ENCODE measurements around the gene GCLC. TPM values are rescaled to one million over a fixed set of nuclear protein-coding genes. Genes with fewer than 3 reads are reported as not detected.

GCLC gene
- total and polyA plus RNA-seq, 2 experiments from 2014 or later: 16.9 to 40.3 TPM

DNA sequence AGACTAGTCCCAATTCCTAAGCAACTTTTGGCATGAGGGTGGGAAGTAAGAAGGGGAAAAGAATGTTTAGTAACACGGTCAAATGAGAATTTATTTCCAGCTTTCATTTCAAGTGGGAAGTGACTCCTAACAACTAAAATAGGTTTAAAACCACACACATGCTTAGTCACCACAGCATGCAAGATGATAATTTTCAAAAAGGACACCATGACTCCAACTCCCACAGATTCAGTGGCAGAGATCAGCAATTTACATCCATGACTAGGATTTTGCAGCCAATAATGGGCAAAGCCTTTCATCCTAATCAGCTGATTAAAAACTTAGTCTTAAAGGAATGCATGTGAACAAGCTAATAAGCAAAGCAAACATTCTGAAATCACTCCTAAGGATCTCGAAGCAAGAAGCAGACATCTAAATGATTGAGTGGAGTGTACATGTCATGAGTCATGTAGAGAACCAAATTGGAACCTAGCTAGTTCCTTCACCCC, 48.1 kb upstream of the GCLC start (continued):
- TF ChIP-seq, protein P1, sequence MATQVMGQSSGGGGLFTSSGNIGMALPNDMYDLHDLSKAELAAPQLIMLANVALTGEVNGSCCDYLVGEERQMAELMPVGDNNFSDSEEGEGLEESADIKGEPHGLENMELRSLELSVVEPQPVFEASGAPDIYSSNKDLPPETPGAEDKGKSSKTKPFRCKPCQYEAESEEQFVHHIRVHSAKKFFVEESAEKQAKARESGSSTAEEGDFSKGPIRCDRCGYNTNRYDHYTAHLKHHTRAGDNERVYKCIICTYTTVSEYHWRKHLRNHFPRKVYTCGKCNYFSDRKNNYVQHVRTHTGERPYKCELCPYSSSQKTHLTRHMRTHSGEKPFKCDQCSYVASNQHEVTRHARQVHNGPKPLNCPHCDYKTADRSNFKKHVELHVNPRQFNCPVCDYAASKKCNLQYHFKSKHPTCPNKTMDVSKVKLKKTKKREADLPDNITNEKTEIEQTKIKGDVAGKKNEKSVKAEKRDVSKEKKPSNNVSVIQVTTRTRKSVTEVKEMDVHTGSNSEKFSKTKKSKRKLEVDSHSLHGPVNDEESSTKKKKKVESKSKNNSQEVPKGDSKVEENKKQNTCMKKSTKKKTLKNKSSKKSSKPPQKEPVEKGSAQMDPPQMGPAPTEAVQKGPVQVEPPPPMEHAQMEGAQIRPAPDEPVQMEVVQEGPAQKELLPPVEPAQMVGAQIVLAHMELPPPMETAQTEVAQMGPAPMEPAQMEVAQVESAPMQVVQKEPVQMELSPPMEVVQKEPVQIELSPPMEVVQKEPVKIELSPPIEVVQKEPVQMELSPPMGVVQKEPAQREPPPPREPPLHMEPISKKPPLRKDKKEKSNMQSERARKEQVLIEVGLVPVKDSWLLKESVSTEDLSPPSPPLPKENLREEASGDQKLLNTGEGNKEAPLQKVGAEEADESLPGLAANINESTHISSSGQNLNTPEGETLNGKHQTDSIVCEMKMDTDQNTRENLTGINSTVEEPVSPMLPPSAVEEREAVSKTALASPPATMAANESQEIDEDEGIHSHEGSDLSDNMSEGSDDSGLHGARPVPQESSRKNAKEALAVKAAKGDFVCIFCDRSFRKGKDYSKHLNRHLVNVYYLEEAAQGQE (IDR thresholded peaks at IDR 0.05; ENCODE audit: unreplicated experiment): no peak
- TF ChIP-seq ZNF331 (CRISPR knock-in tag; IDR thresholded peaks at IDR 0.05; ENCODE audit: low read depth) (no peak), EZH2phosphoT487 (IDR thresholded peaks at IDR 0.05; ENCODE audit: unreplicated experiment) (no peak), JUNB (IDR thresholded peaks at IDR 0.05; ENCODE audit: unreplicated experiment) (no peak)

DNA sequence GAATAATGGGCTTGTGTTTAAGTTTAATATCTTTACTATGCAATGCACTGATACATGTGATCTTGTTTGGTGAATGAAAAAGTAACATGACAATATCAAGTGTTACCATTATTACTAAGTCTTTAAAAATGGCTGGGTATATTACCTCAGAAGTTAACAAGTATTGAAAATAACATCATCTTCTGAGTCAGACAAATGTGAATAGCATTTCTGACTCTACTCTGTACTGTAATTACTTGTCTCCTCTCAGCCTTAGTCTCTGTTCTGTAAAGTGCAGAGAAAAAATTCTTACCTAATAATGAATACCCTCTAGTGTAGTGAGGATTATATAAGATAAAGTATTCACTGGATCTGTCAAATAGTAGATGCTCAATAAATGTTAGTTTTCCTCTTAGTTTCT, 47.0 kb upstream of the GCLC start:
- H4K20me1 ChIP-seq (replicated peaks; ENCODE audit: insufficient read depth): no peaks in the 10 kb centered on the region
- no peak overlapping the region for H3K4me2 ChIP-seq
- Mint-ChIP-seq H3K4me3 (no peak overlapping the region), H3K4me1 (peaks cover 10% of the 10 kb centered on the region; the same call in 2 of the 3 replicates), H3K9me3 (no peaks in the 10 kb centered on the region), H3K36me3 (ENCODE audit: low read depth) (no peaks in the 10 kb centered on the region), H3K27ac (no peak overlapping the region), H3K27me3 (ENCODE audit: insufficient read depth, low read depth, poor library complexity) (peaks cover 4% of the 10 kb centered on the region)
- H3K36me3 ChIP-seq (ENCODE audit: insufficient read depth): no peaks in the 10 kb centered on the region
- no peaks in the 10 kb centered on the region for H3F3A ChIP-seq (replicated peaks; ENCODE audit: low read depth)
- H3K79me2 ChIP-seq (replicated peaks; ENCODE audit: insufficient read depth): no peaks in the 10 kb centered on the region
- no peak overlapping the region for H3K27ac ChIP-seq (ENCODE audit: low read depth)
- no peak for DNase-seq (ENCODE audit: low spot score)
- H3K4me3 ChIP-seq: no peak overlapping the region
- peaks cover 5% of the 10 kb centered on the region; the same call in 1 of the 2 replicates for H3K4me1 ChIP-seq (ENCODE audit: insufficient read depth)
- no peaks in the 10 kb centered on the region for H3K9me2 ChIP-seq (ENCODE audit: insufficient read depth)
- H3K27me3 ChIP-seq (ENCODE audit: insufficient read depth): no peaks in the 10 kb centered on the region
- H2AFZ ChIP-seq: no peak overlapping the region
- no peak for TF ChIP-seq STAT1 (IDR thresholded peaks at IDR 0.05; ENCODE audit: unreplicated experiment)
- TF ChIP-seq ZNF331 (CRISPR knock-in tag; IDR thresholded peaks at IDR 0.05; ENCODE audit: low read depth): no peak
- TF ChIP-seq, protein P2, sequence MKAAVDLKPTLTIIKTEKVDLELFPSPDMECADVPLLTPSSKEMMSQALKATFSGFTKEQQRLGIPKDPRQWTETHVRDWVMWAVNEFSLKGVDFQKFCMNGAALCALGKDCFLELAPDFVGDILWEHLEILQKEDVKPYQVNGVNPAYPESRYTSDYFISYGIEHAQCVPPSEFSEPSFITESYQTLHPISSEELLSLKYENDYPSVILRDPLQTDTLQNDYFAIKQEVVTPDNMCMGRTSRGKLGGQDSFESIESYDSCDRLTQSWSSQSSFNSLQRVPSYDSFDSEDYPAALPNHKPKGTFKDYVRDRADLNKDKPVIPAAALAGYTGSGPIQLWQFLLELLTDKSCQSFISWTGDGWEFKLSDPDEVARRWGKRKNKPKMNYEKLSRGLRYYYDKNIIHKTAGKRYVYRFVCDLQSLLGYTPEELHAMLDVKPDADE (IDR thresholded peaks at IDR 0.05): no peak
- no peak for TF ChIP-seq CREB1 (CRISPR knock-in tag; IDR thresholded peaks at IDR 0.05; ENCODE audit: low read depth)
- no peak for TF ChIP-seq NANOG (IDR thresholded peaks at IDR 0.05; ENCODE audit: borderline replicate concordance)
- TF ChIP-seq, protein P3, sequence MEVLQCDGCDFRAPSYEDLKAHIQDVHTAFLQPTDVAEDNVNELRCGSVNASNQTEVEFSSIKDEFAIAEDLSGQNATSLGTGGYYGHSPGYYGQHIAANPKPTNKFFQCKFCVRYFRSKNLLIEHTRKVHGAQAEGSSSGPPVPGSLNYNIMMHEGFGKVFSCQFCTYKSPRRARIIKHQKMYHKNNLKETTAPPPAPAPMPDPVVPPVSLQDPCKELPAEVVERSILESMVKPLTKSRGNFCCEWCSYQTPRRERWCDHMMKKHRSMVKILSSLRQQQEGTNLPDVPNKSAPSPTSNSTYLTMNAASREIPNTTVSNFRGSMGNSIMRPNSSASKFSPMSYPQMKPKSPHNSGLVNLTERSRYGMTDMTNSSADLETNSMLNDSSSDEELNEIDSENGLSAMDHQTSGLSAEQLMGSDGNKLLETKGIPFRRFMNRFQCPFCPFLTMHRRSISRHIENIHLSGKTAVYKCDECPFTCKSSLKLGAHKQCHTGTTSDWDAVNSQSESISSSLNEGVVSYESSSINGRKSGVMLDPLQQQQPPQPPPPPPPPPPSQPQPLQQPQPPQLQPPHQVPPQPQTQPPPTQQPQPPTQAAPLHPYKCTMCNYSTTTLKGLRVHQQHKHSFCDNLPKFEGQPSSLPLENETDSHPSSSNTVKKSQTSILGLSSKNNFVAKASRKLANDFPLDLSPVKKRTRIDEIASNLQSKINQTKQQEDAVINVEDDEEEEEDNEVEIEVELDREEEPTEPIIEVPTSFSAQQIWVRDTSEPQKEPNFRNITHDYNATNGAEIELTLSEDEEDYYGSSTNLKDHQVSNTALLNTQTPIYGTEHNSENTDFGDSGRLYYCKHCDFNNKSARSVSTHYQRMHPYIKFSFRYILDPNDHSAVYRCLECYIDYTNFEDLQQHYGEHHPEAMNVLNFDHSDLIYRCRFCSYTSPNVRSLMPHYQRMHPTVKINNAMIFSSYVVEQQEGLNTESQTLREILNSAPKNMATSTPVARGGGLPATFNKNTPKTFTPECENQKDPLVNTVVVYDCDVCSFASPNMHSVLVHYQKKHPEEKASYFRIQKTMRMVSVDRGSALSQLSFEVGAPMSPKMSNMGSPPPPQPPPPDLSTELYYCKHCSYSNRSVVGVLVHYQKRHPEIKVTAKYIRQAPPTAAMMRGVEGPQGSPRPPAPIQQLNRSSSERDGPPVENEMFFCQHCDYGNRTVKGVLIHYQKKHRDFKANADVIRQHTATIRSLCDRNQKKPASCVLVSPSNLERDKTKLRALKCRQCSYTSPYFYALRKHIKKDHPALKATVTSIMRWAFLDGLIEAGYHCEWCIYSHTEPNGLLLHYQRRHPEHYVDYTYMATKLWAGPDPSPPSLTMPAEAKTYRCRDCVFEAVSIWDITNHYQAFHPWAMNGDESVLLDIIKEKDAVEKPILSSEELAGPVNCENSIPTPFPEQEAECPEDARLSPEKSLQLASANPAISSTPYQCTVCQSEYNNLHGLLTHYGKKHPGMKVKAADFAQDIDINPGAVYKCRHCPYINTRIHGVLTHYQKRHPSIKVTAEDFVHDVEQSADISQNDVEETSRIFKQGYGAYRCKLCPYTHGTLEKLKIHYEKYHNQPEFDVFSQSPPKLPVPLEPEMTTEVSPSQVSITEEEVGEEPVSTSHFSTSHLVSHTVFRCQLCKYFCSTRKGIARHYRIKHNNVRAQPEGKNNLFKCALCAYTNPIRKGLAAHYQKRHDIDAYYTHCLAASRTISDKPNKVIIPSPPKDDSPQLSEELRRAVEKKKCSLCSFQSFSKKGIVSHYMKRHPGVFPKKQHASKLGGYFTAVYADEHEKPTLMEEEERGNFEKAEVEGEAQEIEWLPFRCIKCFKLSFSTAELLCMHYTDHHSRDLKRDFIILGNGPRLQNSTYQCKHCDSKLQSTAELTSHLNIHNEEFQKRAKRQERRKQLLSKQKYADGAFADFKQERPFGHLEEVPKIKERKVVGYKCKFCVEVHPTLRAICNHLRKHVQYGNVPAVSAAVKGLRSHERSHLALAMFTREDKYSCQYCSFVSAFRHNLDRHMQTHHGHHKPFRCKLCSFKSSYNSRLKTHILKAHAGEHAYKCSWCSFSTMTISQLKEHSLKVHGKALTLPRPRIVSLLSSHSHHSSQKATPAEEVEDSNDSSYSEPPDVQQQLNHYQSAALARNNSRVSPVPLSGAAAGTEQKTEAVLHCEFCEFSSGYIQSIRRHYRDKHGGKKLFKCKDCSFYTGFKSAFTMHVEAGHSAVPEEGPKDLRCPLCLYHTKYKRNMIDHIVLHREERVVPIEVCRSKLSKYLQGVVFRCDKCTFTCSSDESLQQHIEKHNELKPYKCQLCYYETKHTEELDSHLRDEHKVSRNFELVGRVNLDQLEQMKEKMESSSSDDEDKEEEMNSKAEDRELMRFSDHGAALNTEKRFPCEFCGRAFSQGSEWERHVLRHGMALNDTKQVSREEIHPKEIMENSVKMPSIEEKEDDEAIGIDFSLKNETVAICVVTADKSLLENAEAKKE (CRISPR knock-in tag; IDR thresholded peaks at IDR 0.05): no peak
- no peak for ATAC-seq
